Inflammatory macrophage treated with lipopolysaccharide for 4 hours (primary cell): ENCODE results near the gene CMIP.

ENCODE experiments used
- DNase-seq: peaks from one replicate; pipeline ENCODE4 v3.0.0-alpha.2; 2020

The CMIP gene

DNA sequence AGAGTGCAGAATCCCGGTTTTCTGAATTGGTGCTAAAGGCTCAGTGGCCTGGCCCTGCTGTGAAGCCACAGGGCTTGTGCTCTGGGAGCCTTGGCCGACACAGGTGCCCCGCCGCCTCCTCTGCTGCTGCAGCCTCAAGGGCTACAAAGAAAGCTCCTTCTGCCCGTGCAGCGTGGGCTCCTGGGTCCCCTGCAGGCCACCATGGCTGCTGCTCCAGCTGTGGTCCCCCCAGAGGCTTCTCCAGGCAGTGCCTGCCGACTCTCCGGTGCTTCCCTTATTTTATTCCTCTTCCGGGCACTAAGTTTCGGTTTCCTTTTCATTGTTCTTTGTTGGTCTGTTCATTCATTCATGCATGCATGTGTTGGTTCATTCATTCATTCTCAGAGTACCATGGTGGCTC lies 53.1 kb downstream of the CMIP start:
- peak; percentile 89 for DNase-seq

DNA sequence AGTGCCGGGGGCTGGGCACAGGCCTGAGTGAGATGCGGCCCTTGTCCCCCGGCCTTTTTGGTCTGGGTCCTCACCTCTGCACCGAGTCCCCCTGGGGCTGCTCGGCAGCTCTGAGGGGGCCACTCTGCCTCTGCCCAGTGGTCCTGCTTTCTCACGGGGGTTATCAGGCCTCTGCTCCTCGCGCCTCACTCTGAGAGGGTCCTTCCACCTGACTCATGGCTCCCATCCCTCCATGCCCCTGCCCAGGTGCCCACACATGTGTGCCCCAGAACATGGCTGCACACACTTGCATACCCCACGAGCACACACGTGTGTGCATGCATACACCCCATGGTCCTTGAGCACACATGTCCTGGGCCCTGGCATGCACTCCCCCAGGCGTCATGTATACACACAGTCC lies 53.7 kb downstream of the CMIP start:
- DNase-seq: no peak

DNA sequence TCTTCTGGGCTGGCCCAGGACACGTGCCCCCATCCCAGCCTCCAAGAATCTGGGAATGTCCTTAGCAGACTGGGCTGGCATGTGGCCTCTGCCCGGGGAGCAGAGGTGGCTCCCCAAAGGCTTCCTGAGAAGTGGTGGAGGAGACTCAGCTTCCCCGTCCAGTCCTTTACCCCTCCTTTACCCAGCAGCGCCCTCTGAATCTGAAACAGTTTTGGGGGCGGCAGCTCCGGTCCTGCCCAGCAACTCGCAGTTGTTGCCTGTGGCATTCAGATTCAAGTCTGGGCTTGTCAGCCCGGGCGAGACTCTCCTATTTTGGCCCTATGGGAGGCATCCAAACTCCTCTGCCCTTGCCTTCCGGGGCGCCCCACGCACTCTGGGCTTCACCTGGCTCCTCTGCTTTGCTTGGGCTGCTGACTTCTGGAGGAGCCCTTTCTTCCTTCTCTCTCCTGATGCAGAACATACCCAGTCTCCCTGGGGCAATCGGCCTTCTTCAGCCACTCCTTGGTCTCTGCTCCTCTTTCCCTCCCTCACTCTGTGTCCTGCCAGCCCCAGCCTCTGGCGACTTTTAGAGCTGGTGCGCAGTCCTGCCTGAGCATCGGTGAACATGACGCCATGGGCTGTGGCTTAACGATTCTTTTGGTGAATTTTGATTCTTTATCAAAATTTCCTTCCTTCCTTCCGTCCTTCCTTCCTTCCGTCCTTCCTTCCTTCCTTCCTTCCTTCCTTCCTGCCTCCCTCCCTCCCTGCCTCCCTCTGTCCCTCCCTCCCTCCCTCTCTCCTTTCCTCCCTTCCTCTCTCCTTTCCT lies 55.2 kb downstream of the CMIP start:
- no peak for DNase-seq

DNA sequence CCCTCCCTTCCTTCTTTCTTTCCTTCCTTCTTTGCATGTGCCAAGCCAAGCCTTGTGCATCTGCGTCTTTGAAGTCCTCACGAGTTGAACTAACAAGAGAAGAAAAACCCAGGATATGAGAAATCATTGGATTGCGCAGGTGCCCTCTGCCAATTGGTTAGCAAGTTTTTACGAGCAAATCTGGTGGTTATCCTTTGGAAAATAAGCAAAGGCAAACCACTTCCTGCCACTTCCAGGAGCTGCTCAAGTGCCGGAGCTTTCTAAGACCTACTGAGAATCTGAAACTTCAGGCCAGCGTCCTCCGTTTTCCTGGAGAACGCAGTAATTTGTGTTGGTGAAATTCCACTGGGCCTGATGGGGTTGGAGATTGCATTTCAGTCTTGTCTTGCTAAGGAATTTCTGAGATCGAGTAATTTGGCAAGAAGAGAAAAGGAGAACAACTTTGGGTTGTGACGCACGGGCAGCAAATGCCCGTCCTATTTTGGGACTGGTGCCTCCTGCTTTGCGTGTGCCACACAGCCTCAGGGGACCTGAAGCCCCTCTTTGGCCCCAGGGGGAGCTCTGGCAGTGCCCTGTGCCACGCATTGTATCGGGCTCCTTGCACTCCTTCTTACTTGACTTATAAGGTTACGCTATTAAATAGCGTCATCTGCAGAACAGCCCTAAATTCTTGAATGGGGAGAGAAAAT lies 56.4 kb downstream of the CMIP start:
- peak; percentile 83 for DNase-seq

DNA sequence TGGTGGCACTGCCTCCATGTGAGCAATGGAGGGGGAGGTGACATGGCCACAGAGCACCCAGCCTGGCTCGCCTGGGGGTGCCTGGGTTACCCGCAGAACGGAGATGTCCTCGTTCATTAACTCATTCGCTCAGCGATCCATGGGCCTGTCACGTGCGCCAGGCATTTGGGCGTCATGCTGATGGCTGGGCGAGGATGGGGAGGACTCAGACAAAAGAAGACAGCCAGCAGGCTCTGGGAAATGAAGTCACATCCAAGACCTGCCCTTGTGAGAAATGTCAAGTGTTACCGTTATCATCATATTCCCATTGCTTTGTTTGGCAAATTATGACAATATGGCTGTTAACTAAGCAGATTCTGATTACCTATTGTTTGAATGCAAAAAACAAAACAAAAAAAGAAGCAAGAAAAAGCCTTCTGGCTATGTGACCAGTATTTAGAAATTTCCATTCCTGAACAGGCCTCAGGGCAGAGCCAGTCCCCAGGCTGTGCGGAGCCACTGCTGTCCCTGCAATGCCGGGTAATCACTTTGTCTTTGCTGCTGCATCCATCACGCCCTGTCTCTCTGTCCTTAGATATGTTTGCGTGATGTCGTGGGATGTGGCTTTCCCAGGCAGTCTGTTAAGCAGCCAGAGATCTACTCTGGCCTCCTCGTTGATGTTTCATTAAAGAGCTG lies 57.9 kb downstream of the CMIP start:
- no peak for DNase-seq

DNA sequence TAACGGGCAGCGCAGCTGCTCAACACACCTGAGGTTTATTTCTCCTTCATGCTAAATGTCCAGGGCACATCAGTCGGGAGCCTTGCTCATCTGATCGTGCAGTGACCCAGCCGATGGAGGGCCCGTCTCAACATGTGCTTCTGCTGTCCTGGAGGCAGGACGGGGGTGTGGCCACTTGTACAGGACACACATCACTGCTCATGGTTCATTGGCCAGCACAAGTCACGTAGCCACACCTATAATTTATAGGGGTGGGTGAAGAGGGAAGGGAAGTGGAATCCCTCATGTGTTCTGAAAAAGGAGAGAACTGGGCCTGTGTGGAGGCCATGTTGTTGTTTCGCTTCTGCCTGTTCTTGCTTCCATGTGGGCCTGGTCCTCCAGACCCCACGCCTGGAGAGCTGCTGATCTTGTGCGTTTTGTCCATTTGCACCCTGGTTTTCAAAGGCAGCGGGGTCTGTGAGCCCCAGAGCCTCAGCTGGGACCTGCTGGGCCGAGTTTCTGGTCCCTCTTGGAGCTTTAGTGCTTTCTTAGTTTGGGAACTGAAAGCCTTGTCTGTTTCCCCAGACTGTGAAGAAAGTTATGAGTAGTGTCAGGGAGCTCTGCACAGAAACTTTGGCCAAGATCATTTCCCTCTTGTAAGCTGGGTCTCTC lies 60.5 kb downstream of the CMIP start:
- DNase-seq: peak; percentile 79

DNA sequence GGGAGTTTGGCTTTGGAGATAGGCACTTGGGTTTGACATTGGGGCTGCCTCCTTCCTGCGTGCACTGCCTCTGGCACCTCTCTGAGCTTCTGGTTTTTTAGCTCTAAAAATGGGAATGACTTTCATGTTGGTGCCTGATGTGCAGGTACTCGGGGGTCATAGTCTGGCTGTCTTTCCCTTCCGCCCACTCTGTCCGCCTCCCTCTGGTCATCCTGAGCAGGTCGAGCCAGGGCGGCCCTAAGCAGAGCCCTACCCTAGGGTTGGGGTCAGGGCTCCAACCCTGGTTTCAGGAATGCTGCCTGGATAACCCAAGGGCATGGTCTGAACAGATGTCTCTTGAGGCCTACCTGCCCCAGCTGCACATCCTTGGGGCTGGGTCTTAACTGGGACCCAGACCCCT lies 64.8 kb downstream of the CMIP start:
- no peak for DNase-seq

DNA sequence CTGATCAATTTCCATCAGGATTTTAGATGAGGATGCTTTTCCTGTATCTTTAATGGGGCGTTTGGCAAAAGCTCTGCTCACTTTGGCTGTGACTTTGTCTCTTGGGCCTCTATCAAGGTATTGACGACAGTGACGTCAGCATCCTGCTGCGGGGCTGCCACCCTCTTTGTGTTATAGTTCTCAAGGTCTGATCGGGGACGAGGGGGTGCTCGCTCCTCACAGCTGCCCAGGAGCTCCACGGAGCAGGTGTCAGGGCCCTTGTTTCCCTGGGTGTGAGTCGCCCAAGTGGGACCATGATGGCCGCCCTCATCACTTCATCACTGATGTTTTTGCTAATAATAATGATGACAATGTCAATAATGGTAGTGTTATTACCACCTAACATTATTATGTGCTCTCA lies 65.4 kb downstream of the CMIP start:
- no peak for DNase-seq

DNA sequence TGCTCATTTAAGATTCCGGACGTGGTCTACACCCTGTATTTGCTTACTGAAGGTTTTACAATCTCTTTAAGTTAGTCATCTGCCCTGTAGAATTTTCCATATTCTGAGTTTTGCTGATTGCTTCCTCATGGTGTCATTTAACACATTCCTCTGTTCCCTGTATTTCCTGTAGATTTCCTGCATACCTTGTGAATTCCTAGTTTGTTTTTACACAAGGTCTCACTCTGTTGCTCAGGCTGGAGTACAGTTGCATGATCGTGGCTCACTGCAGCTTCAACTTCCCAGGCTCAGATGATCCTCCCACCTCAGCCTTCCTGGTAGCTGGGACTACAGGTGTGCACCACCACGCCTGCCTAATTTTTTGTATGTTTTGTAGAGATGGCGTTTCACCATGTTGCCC lies 66.8 kb downstream of the CMIP start:
- no peak for DNase-seq

DNA sequence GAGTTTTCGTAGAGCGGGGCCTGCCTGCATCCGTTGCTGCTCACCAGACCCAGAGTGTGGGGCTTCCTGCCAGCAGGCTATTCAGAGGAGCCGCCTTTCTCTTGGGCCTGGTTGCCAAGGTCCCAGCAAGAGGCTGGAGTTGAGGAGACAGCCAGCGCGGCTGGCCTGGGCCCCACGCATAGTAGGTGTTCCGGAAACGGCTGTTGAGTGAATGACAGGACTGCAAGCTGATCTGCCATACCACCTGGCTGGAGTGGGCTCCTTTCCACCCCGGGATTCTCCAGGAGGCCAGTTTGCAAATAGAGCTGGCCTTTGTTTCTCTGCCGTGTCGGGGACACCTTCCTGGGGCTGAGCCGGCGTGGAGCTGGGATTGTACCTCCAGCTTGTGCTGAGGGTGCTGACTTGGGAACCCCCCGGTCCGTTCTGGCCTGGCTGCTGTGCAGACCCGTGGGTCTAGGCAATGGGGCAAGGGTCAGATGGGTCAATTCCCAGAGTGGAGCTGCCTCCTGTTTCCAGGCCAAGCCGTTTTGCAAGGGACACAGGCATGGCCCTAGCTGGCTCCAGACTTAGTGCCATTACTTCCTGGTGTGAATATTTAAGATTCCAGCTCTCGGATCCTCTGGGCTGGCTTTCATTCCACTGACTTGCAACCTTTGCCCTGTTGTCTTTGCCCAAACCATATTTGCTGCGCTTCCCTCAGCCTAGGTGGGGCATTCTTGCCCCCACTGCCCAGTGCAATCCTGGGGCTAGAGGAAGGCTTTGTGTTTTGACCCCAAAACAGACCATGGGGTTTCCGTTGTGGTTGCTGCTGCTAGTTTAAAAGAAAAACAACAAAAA lies 68.8 kb downstream of the CMIP start:
- no peak for DNase-seq

DNA sequence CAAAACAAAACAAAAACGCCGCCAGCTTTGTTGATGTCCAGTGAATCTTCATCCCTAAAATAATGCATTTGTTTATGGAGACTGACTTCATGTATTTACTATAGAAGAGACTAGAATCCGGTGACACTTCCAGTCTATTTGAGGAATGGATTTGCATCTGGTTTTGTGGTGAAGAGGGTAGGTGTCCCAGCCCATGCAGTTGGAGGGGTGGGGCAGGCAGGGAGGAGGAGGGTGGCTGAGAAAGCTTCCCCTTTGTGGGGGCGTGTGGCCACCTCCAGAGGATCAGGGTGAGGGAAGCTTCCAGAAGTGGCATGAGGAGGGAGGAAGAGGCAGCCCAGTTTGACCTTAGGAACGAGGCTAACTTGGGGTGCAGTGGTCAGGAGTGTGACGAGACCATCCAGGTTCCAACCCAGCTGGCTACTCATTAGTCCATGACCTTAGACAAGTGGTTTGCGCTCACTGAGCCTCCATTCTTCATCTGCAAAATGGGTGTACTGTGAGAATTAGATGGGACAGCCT lies 69.5 kb downstream of the CMIP start:
- peak; percentile 51 for DNase-seq

DNA sequence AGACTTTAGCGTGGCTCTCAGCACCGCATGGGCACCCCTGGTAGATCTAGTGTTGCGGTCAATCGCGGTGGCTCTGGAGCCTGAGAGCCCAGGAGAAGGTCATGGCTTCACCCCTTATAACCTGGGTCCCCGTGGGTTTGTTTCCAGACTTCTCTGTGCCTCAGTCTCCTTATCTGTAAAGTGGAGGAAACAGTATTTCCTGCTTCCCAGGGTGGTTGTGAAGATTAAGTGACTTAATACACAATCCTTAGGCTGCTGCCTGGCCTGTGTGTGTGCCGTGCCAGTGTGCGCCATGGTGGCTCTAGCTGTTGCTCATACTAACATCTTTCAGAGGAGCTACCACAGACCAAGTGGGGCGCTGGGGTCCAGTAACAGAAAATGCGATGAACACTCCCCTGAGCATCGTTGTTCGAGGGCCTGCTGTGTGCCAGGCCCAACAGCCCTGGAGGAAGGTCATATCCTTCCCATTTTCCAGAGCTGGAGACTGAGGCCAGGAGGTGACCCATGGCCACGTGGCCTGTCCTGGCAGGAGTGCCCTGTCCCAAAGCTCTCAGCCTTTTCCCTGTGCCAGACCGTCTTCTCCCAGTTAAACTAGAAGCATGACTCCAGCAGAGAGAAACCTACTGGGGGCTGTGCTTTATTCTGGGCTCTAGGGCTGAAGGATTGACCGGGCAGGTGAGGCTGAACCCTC lies 70.1 kb downstream of the CMIP start:
- DNase-seq: no peak

DNA sequence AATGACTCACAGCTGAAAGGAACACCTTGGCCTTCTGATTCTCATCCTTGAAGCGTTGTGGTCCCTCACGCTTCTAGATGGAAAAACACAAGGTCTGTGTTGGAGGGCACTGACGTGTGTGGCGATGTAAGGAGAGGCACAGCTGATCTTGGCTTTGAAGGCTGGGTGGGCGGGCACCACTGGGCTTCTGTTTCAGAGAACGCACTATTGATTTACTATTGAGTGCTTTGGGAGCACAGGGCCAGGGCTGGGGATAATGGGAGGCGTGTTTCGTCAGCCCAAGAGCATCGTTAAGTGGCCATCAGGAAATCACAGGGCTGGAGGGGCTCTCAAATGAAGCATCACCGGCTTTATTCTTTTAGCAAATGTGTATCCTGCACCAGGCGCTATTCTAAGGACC lies 70.7 kb downstream of the CMIP start:
- DNase-seq: no peak

DNA sequence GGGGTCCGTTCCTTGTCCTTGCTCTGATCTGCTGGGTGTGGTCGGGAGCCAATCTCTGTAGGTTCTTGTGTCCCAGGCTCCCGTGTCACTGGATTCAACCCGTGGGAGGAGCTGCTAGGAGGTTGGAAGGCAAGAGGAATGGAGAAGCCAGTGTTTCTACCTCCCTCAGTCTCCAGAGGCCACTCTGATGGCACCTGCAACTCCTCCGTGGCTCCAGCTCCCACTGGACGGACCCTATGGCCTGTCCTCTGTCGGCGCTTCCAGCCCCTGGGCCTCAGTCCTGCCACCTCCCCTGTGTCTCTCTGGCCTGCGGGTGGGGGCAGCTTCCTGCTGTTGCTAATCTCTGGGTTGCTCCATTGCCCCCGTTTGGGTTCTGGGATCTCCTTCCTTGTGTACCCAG lies 71.1 kb downstream of the CMIP start:
- no peak for DNase-seq

DNA sequence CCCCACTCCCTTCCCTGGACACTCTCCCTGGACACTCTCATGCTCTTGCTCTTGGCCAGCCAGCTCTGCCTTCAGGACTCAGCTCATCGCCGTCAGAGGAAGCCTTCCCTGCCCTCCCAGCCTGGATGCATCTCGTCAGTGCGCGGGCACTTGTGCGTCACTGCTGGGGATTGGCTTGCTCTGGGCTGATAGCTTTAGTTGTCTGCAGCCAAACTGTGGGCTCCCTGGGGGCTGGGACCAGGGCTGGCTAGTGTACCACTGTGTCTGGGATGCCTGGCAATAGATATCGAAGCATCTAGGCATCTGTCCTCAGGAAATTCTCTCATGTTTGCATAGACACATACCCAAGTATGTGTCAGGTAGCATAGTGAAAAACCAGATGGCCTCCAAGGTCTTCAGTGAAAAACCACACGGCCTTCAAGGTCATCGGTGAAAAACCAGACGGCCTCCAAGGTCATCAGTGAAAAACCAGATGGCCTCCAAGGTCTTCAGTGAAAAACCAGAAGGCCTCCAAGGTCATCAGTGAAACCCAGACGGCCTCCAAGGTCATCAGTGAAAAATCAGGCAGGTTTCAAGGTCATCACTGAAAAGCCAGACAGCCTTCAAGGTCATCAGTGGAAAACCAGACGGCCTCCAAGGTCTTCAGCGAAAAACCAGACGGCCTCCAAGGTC lies 72.0 kb downstream of the CMIP start:
- DNase-seq: no peak

DNA sequence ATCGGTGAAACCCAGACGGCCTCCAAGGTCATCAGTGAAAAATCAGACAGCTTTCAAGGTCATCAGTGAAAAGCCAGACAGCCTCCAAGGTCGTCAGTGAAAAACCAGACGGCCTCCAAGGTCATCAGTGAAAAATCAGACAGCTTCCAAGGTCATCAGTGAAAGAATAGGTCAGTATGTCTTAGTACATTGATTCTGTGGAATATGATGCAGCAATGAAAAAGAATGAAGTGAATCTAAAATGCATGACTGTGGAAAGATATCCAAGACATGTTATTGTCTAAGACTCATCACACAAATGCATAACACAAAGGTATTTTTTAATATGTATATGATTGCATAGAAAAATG lies 72.5 kb downstream of the CMIP start:
- no peak for DNase-seq

DNA sequence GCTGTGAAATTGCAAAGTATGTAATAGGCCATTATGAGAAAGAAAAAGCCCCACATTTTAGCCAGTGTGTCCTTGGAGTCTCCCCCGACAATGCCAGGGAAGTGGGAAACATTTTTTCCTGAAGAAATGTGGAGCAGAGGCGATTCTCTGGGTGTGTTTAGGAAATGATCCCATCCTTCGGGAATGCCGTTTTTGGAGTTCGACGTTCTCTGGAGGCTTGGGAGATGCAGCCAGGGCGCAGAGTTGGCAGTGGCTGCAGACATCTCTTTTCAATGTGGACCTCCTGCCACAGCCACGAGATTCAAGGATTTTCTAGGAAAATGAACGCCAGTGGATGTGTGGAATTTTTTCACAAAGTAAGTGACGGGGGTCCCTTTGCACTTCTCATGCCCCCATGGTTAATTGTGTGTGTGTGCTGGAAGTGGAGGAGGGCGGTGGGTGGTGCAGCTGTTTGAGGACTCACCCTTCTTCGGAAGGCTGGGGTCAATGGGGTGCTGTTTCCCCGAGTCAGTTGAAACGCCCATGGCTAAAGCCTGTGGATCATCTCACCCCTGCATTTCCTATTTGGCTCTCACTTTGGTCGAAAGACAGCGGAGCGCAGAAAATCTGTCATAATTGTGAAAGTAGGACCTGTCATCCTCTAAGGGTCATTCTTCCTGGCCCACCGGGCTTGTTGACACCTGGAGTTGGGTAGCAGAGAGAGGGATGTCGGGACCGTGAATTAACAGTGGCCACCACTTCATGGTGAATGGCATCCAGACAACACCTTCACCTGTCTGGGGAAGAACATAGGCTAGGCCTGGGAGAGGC lies 73.2 kb downstream of the CMIP start:
- no peak for DNase-seq

DNA sequence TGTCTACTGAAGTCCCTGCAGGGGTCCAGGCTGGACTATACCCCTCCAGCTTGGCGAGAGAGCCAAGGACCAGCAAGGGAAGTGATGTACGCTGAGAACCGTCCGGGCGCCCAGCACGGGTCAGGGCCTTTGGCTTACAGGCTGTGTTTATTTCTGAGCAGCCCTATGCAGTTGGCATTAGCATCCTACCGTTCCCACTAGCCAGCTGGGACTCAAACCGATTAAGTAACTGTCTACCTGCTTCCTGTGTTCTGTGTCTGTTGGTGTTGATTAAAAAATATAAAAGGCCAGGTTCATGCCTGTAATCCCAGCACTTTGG lies 73.8 kb downstream of the CMIP start:
- DNase-seq: no peak

DNA sequence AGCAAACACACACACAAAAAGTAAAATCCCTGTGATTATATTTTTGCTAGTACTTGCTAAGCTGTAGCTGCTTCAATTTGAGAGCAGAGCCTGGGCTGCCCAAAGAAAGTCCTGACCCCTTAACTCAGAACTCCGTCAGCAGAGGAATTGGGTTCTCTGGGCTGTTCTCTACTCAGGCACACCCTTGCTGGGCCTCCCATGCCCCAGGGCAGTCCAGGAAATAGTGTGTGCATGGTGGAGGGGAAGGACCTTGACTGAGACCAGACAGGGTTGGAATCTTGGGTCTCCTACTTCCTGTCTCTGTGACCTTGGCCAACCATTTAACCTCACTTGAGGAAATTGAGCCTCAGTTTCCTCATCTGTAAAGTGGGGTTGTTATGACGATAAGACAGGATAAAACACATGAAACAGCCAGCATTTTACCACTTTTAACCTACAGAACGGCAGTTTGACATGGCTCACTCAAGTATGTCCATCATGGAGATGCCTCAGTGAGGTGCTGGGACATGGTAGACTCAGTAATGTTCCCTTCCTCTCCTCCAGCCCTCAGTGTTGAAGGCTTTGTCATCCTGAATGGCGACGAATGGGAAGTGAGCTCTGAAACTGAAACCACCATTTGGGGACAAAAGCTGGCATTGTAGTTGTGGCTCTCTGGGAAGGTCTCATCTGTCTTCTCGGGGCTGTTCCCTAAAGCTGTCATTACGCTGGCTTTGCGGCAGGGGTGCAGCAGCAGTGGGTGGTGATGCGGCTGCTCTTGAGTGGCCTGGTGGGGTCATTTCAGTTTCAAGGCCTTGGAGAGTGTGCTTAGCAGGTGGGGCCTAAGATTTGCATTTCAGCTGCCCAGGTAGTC lies 74.9 kb downstream of the CMIP start:
- peak; percentile 92 for DNase-seq

DNA sequence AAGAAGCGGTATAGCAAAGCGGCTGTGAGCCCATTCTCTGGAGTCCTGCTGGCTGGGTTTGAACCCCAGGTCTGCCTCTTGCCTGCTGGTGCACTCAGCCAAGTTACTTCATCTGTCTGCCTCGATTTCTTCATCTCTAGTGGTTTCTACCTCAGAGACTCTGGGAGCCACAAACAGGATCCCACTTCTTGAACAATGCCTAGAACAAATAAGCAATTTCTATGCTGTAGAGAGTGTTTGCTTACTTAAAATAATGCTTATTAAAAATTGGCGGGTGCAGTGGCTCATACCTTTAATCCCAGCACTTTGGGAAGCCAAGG lies 75.5 kb downstream of the CMIP start:
- peak; percentile 62 for DNase-seq
